ENCODE results near the gene ETFB.

Gene ETFB

DNA sequence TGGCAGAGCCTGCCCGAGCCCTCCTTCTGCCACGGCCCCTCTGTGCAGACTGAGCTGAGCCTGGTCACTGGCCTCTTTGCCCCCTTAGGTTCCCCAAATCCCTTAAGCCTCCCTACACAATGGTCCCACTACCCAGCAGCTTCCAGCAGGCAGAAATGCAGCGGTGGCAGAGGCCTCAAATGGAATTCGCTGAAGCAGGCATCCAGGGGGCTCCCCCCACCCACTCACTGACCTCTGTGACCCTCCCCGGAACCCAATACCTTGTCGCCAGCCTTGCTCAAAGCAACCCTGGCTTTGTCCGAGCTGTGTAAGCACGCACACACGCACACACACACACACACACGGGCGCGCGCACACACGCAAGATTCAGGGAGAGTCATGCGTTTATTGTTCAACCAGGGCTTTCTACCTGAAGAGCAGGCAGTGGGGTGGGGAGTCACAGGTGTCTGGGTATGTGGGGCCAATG, 21.8 kb upstream of the ETFB start, which contains the start of gene LIM2:
TSS of gene LIM2 (minus strand) at position 51 of the 466 bp plus-strand sequence. CDS start 531 bp downstream, outside the sequence.
- no peak for DNase-seq (ENCODE audit: low read depth)

DNA sequence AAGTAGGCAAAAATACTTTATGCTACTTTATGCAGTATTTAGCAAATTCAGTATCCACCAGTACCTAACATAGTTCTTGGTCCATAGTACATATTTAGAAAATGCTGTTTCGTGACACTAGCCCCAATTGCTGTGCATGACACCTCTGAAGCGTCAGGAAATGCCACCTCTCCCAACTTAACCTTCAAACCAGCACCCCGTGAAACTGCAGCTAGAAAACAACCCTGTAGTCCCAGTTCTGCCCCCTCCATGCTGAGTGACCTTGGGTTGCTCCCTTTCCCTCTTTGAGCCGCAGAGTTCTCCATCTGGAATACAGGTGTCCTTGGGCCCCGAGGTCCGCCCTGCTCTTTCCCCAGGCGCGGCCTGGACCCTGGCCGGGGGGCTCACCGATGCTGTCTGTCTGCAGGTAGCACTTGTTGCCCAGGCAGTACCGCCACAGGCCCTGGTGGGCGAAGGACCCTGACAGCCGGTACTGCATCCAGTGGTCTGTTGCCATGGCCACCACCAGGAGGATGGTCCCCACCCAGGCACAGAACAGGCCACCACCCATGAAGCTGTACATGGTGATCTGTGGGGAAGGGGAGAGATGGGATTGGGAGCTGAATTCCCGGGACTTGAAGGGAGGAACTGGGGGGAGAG, 20.8 kb upstream of the ETFB start:
- TF ChIP-seq, protein P1, sequence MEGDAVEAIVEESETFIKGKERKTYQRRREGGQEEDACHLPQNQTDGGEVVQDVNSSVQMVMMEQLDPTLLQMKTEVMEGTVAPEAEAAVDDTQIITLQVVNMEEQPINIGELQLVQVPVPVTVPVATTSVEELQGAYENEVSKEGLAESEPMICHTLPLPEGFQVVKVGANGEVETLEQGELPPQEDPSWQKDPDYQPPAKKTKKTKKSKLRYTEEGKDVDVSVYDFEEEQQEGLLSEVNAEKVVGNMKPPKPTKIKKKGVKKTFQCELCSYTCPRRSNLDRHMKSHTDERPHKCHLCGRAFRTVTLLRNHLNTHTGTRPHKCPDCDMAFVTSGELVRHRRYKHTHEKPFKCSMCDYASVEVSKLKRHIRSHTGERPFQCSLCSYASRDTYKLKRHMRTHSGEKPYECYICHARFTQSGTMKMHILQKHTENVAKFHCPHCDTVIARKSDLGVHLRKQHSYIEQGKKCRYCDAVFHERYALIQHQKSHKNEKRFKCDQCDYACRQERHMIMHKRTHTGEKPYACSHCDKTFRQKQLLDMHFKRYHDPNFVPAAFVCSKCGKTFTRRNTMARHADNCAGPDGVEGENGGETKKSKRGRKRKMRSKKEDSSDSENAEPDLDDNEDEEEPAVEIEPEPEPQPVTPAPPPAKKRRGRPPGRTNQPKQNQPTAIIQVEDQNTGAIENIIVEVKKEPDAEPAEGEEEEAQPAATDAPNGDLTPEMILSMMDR (IDR thresholded peaks at IDR 0.05; ENCODE audit: control insufficient read depth, extremely low read depth, insufficient read depth) = no peak
- no peak overlapping the region for H3K4me3 ChIP-seq (ENCODE audit: low read depth, low read length)
- DNase-seq (ENCODE audit: low read depth) = no peak

More for the DNA sequence above, 21.8 kb upstream of the ETFB start, which contains the start of gene LIM2:
- TF ChIP-seq, protein P1 (IDR thresholded peaks at IDR 0.05; ENCODE audit: control insufficient read depth, extremely low read depth, insufficient read depth) = no peak
- H3K4me3 ChIP-seq (ENCODE audit: low read depth, low read length) = no peak within 1 kb of the TSS

DNA sequence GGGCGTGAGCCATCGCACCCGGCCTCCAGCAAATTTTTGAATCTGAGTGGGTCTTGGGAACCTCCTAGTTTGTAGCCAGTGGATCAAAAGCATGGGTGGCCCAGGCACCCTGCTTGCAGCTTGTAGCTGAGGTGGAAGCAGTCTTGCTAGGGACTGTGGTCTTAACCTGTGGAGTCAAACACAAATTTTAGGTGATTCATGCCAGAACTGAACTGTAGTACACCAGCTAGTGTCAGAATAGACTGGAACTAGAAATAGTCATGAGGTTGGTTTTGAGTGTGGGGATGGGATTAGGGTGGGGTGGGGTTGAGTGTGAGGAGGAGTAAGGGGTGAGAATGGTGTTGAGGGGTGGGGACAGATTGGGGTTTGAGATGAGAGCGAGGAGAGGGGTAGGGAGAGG, 15.8 kb upstream of the ETFB start:
- H3K4me3 ChIP-seq (ENCODE audit: low read depth, low read length) = no peak overlapping the region
- no peak for DNase-seq (ENCODE audit: low read depth)
- TF ChIP-seq, protein P1 (IDR thresholded peaks at IDR 0.05; ENCODE audit: control insufficient read depth, extremely low read depth, insufficient read depth) = no peak

DNA sequence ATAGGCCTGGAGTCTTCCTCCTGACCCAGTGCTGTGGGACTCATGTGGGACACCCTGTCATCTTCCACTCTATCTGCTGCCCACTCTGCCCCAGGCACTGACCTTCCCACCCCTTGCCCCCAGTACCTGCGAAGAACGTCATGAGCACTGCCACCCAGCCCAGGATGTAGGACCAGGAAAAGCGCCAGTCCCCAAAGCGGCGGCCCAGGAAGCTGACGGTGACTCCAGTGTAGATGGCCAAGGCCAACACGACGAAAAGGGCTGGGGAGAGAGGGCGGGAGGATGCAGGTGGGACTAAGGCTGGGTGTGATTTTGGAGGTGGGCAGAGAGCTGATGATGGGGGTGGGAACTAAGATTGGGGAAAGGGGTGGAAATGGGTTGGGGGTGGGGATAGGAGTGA, 14.2 kb upstream of the ETFB start:
- TF ChIP-seq, protein P1 (IDR thresholded peaks at IDR 0.05; ENCODE audit: control insufficient read depth, extremely low read depth, insufficient read depth) = no peak
- DNase-seq (ENCODE audit: low read depth) = no peak
- H3K4me3 ChIP-seq (ENCODE audit: low read depth, low read length) = no peak overlapping the region

DNA sequence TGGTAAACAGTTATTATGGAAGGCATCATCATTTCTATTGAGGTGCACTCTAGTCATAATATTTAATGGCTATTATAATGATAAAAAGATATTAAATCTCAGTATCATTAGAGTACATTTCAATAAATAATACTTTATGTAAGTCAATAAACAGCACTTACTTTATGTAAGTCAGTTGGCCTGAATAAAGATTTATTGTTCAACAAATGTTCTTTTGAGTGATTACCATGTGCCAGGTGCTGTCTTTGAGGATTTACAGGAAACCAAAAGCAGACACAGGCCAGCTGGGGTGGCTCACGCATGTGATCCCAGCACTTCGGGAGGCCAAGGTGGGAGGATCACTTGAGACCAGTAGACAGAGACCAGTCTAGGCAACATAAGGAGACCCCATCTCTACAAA, 11.2 kb upstream of the ETFB start:
- DNase-seq (ENCODE audit: low read depth) = no peak
- TF ChIP-seq, protein P1 (IDR thresholded peaks at IDR 0.05; ENCODE audit: control insufficient read depth, extremely low read depth, insufficient read depth) = no peak
- no peak overlapping the region for H3K4me3 ChIP-seq (ENCODE audit: low read depth, low read length)

DNA sequence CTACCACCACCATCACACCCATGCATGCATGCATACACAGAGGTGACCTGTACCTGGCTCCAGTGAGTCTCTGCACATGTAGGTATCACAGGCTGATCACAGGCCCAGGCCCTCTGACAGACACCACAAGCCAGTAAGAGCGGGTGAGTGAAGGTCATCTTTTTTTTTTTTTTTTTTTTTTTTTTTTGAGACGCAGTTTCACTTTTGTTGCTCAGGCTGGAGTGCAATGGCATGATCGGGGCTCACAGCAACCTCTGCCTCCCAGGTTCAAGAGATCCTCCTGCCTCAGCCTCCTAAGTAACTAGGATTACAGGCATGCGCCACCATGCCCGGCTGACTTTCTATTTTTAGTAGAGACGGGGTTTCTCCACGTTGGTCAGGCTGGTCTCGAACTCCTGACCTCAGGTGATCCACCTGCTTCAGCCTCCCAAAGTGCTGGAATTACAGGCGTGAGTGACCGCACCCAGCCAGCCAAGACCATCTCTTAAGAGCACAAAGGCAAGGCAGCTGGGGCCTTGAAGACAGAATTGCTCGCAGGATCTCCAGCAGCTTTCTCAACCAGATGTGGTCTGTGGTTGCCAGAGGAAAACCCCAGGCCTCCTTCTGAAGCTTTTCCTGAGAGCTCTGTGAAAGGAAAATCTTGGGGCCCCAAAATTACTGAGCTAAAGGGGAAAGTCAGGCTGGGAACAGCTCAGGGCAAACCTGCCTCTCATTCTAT, 9.5 kb upstream of the ETFB start:
- H3K4me3 ChIP-seq (ENCODE audit: low read depth, low read length) = no peak overlapping the region
- DNase-seq (ENCODE audit: low read depth) = no peak
- TF ChIP-seq, protein P1 (IDR thresholded peaks at IDR 0.05; ENCODE audit: control insufficient read depth, extremely low read depth, insufficient read depth) = no peak
